ENCODE measurements around the gene LZIC. TPM values are rescaled to one million over a fixed set of nuclear protein-coding genes. Genes with fewer than 3 reads are reported as not detected.
A peak's percentile ranks its signal among the peaks of the same experiment; 100 is the strongest.
"Not testable (repeated sequence)": the region's sequence is repeated elsewhere in the genome, so short reads cannot be mapped to it uniquely, and the experiment has no call there.

Gene LZIC
- 27.9 TPM for polyA plus RNA-seq (2013, experiment 1 of 2; ENCODE audit: insufficient read length)
- 31.7 TPM for polyA plus RNA-seq (2013, experiment 2 of 2; ENCODE audit: insufficient read length)

GRCh38 chr1:9942939-9943788 is at the start of gene LZIC, which contains the start of gene NMNAT1:
LZIC (minus strand) TSS chr1:9943391; CDS start chr1:9936619, 6,772 bp downstream.
NMNAT1 (plus strand) TSS chr1:9943475; CDS start chr1:9972074, 28,599 bp downstream.
- DNase-seq: peak; percentile 92

- no peak for DNase-seq
Observed at GRCh38 chr1:9992910-9993309, 49.7 kb upstream of the LZIC start.

GRCh38 chr1:9990944-9991343 is 47.8 kb upstream of the LZIC start:
- no peak for DNase-seq

GRCh38 chr1:9989773-9990172 is 46.6 kb upstream of the LZIC start:
- no peak for DNase-seq

- DNase-seq: no peak
Observed at GRCh38 chr1:9985001-9985400, 41.8 kb upstream of the LZIC start.

- no peak for DNase-seq
Observed at GRCh38 chr1:9984253-9984652, 41.1 kb upstream of the LZIC start.

GRCh38 chr1:9960706-9961562 is 17.7 kb upstream of the LZIC start:
- DNase-seq: peak; percentile 20

- DNase-seq: no peak
Observed at GRCh38 chr1:9960011-9960410, 16.8 kb upstream of the LZIC start.

GRCh38 chr1:9957726-9958125 is 14.5 kb upstream of the LZIC start:
- no peak for DNase-seq

GRCh38 chr1:9946315-9946714 is 3.1 kb upstream of the LZIC start:
- DNase-seq: no peak

GRCh38 chr1:9942399-9942938 is 722 bp downstream of the LZIC start:
- peak; percentile 70 for DNase-seq

- DNase-seq: no peak
Observed at GRCh38 chr1:9929431-9930385, 13.5 kb downstream of the LZIC start.

GRCh38 chr1:9927259-9927658 is 15.9 kb downstream of the LZIC start:
- DNase-seq: no peak

- no peak for DNase-seq
Observed at GRCh38 chr1:9922342-9922741, 20.8 kb downstream of the LZIC start.

- no peak for DNase-seq
Observed at GRCh38 chr1:9920606-9921005, 22.6 kb downstream of the LZIC start.

GRCh38 chr1:9917901-9918300 is 25.3 kb downstream of the LZIC start:
- DNase-seq: no peak

GRCh38 chr1:9917495-9917894 is 25.7 kb downstream of the LZIC start:
- not testable (repeated sequence) for DNase-seq

GRCh38 chr1:9916452-9916851 is 26.7 kb downstream of the LZIC start:
- DNase-seq: no peak

GRCh38 chr1:9914610-9914937 is 28.6 kb downstream of the LZIC start:
- DNase-seq: no peak

- DNase-seq: no peak
Observed at GRCh38 chr1:9912264-9912936, 30.8 kb downstream of the LZIC start.

- peak; percentile 99 for DNase-seq
Observed at GRCh38 chr1:9910423-9911178, 32.6 kb downstream of the LZIC start.

All from fibroblast of skin of back (primary cell).